Lower lobe of right lung (tissue), 2 donors: Measurements from ENCODE around the gene LINC01488. TPM values are rescaled to one million over a fixed set of nuclear protein-coding genes. Genes with fewer than 3 reads are reported as not detected.
A peak's percentile ranks its signal among the peaks of the same experiment; 100 is the strongest.

ENCODE experiments used
- ATAC-seq, 2 donors: fragments of 200-7000 bp; cut with Tn5 transposase; one replicate each; pipeline ENCODE4 v1.9.1; 2020 to 2022; ENCODE audit warnings: mild to moderate bottlenecking in 2 of 2, moderate library complexity in 2 of 2
- DNase-seq: peaks from one replicate; pipeline ENCODE4 v3.0.0-alpha.2; 2020
- H3K27ac ChIP-seq: fragments of 200-600 bp; one replicate; pipeline ENCODE4 v1.8.0; 2022
- H3K27me3 ChIP-seq: fragments of 200-600 bp; one replicate; pipeline ENCODE4 v1.8.0; 2022; ENCODE audit warnings: low read depth
- H3K36me3 ChIP-seq: fragments of 200-600 bp; one replicate; pipeline ENCODE4 v1.8.0; 2022; ENCODE audit warnings: mild to moderate bottlenecking
- H3K4me1 ChIP-seq: fragments of 200-600 bp; one replicate; pipeline ENCODE4 v1.8.0; 2022
- H3K4me3 ChIP-seq: fragments of 200-600 bp; one replicate; pipeline ENCODE4 v1.8.0; 2022; ENCODE audit warnings: mild to moderate bottlenecking
- H3K9me3 ChIP-seq: fragments of 200-600 bp; one replicate; pipeline ENCODE4 v1.8.0; 2022
- intact Hi-C: fragments of 100-400 bp; cut with DNase I; formaldehyde crosslinking; loops from one replicate; pipeline ENCODE4 v1.11.0; 2022
- total RNA-seq: library from RNA; stranded (reverse); fragmentation: NEBNext Ultra II Directional; extraction: Animal tissue kit (Norgen Biotek cat#: 25700); gene quantifications from one replicate; pipeline ENCODE4 v1.2.1, GENCODE V29; 2021
- TF ChIP-seq, protein P1 (sequence below): fragments of 200-600 bp; IDR thresholded peaks from one replicate; pipeline ENCODE4 v1.8.0; 2022; ENCODE audit warnings: antibody characterized with exemption, mild to moderate bottlenecking
- donor health status: DM: no; HTN: yes; CAD: no; lungs with severe emphysema.

The LINC01488 gene
- total RNA-seq, 1 donor from 2014 or later: not detected

DNA sequence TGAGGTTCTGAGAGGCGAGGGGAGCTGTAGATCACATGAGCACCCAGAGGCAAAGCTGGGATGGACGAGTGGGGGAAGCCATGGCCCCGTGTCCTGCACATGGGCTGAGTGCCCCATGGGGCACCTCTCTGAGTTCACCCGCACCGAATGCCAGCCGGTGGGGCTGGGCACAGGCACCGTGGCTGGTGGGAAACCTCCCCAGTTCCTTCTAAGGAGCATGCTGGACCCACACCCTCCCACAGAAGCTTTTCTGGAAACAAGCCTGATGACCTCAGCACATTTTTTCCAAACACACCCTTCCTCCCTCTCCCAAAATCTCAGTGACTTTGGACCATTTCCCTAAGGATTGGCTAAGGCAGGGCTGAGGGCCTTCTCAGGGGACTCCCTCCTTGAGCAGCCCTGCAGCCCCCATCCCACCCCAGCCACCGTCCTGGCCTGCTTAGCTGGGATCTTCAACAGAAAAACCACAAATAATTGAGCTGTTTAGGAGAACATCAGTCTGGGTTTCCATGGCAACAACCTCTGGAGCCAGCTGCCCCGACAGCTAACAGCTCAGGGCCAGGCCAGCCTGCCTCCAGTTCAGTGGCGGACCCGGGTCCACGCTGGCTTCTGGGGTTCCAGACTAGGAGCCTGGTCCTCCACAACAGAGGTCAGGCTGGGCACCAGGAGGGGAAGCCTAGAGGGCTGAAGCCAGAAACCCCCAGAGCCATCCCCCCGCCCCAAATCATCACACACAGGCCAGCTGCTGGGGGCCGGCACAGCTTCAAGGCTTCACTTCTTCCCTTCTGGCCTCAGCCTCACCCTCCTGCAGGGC is 18.1 kb upstream of the LINC01488 start:
- ATAC-seq: peak in 1 of 2 donors; percentile 39
- peak overlapping the region; percentile 25 for H3K27ac ChIP-seq

DNA sequence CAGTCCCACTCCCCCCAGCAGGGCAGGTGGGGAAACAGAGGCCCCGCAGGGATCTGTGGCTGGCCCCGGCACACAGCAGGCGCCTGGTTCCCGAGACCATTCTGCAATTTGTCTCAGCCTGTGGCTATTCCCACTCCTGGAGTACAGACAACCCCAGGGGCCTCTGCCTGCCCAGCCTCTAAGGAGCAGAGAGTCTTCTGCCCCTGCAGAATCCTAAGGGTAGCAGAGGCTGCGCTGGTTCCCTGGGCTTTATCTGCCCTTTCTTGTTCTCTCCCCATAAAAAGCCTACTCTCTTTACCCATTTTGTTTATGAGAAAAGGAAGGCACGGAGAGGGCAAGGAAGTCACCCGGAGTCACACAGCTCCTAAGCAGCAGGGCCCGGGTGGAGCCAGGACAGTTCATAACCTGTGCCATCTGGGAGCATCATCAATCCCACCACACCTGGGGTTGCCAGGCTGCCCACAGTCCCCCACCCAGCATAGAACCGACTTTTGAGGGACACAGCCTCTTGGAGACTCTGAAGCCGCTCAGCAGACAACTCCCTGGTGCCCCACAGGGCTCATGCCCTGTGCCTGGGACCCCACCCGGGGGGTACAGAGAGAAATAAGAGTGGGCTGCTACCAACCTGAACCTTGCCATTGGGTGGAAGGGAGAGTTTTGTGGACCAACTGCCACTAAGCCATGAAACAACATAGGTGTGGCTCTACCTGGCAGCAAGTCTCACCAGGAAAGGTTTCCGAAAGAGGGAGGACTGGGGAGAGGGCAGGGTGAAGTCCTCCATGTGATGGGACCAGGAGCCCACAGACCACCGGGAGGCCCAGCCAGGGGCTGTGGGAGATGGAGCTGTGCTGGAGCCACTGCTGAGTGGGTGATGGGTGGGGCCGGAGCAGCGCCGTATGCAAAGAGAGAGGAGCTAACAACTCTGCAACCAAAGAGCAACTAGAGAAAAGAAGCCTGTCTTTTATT is 17.2 kb upstream of the LINC01488 start:
- Histone ChIP-seq H3K27ac (no peak overlapping the region), H3K36me3 (no peaks in the 10 kb centered on the region), H3K27me3 (no peaks in the 10 kb centered on the region), H3K4me3 (no peak overlapping the region), H3K9me3 (peaks cover 10% of the 10 kb centered on the region), H3K4me1 (peaks cover 13% of the 10 kb centered on the region)
- intact Hi-C loops: no loop called here
- DNase-seq: peak; percentile 26
- TF ChIP-seq, protein P1, sequence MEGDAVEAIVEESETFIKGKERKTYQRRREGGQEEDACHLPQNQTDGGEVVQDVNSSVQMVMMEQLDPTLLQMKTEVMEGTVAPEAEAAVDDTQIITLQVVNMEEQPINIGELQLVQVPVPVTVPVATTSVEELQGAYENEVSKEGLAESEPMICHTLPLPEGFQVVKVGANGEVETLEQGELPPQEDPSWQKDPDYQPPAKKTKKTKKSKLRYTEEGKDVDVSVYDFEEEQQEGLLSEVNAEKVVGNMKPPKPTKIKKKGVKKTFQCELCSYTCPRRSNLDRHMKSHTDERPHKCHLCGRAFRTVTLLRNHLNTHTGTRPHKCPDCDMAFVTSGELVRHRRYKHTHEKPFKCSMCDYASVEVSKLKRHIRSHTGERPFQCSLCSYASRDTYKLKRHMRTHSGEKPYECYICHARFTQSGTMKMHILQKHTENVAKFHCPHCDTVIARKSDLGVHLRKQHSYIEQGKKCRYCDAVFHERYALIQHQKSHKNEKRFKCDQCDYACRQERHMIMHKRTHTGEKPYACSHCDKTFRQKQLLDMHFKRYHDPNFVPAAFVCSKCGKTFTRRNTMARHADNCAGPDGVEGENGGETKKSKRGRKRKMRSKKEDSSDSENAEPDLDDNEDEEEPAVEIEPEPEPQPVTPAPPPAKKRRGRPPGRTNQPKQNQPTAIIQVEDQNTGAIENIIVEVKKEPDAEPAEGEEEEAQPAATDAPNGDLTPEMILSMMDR: no peak
- no peak for ATAC-seq

More for the DNA sequence above, 18.1 kb upstream of the LINC01488 start:
- TF ChIP-seq, protein P1: no peak
- intact Hi-C loops: no loop called here
- peak; percentile 47 for DNase-seq
- H3K9me3 ChIP-seq: peaks cover 10% of the 10 kb centered on the region
- H3K4me1 ChIP-seq: peaks cover 13% of the 10 kb centered on the region
- no peaks in the 10 kb centered on the region for H3K36me3 ChIP-seq
- H3K4me3 ChIP-seq: no peak overlapping the region
- no peaks in the 10 kb centered on the region for H3K27me3 ChIP-seq

DNA sequence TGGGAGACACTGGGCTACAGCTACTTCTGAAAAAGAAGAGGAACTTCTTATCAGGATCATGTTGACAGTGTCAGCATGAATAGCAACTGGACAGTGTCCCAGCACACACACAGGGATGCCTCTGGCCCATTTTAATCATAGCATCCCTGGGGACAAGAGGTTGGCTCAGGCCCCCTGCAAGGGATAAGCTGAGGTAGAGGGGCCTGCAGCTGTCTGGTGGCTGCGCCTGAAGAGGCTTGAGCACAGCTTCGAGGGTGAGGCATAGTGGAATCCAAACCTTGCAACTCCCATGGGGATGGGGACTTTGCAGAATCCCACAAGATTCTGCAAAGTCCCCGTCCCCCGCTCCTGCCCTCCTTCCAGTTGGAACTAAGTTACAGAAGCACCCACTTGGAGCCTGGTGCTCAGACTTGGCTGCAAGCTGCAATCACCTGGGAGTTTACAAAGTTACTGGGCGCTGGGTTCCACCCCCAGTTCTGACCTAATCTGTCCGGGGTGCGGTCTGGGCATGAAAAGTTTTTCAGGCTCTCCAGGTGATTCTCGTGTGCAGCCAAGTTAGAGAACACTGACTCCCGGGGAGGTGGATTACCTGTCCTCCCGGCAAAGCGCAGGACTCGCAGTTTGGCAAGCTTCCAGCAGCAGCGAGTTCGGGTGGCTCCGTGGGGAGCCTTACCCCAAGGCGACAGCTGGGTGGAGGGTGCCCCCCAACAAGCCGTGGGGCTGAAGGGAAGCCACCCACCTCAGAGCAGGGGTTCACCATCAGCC is 16.0 kb upstream of the LINC01488 start:
- Histone ChIP-seq H3K27ac (no peak overlapping the region), H3K9me3 (peaks cover 10% of the 10 kb centered on the region), H3K27me3 (no peaks in the 10 kb centered on the region), H3K4me3 (no peak overlapping the region), H3K36me3 (no peaks in the 10 kb centered on the region), H3K4me1 (peaks cover 13% of the 10 kb centered on the region)
- TF ChIP-seq, protein P1: no peak
- DNase-seq (peak; percentile 38), ATAC-seq (no peak)
- intact Hi-C loops: no loop called here

DNA sequence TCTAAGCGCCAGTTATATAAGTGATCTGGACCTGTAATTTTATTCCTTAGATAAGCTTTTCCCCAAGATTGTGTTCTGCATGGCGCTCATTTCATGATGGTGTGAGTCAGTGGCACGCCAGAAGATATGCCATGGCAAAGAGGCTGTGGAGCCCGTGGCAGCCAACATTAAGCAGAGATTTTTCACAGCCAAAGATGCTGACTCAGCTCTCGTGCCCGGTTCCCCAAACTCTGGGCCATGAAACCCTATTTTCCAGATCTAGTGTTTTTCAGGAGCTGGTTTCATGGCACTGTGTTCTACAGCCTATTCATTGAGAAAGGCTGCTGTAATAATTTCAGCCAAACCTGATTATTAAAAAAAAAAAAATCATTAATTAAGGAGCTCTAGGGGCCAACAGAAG is 15.4 kb upstream of the LINC01488 start:
- Histone ChIP-seq H3K4me1 (peaks cover 13% of the 10 kb centered on the region), H3K36me3 (no peaks in the 10 kb centered on the region), H3K9me3 (peaks cover 5% of the 10 kb centered on the region), H3K4me3 (no peak overlapping the region), H3K27ac (no peak overlapping the region), H3K27me3 (no peaks in the 10 kb centered on the region)
- TF ChIP-seq, protein P1: no peak
- ATAC-seq: no peak
- DNase-seq: no peak
- intact Hi-C loops: no loop called here

DNA sequence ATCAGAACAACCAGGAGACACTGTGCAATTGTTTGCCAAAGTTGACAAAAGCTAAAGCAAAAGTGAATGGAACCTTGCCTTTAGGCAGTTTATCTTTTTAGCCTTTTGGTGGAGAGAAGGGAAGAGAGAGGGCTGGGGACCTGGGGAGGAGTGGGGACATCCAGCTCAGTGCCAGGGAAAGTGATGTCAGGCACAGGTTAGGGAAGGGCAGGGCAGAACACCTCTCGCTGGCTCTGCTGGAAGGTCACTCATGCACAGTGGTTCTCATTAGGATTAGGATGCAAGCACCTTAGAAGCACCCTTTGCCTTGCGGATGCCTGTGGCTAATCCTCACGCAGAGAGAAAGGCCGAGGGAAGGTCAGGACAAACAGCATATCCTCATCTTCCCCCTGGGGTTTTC is 14.3 kb upstream of the LINC01488 start:
- Histone ChIP-seq H3K4me1 (peaks cover 13% of the 10 kb centered on the region), H3K36me3 (no peaks in the 10 kb centered on the region), H3K9me3 (no peaks in the 10 kb centered on the region), H3K27ac (no peak overlapping the region), H3K4me3 (no peak overlapping the region), H3K27me3 (no peaks in the 10 kb centered on the region)
- intact Hi-C loops: no loop called here
- DNase-seq (no peak), ATAC-seq (no peak)
- TF ChIP-seq, protein P1: no peak
